Lung microvascular endothelial cell (primary cell): ENCODE results near the gene SIGLEC9. TPM values are rescaled to one million over a fixed set of nuclear protein-coding genes. Genes with fewer than 3 reads are reported as not detected.

Experiments
- DNase-seq, 2 donors: peaks; one replicate each; pipeline versions ENCODE4 v3.0.0 to v3.0.0-alpha.2; 2010; ENCODE audit warnings: low read depth in 2 of 2
- total RNA-seq: library from RNA; depleted of rRNA; stranded (reverse); fragments of >200 nt; gene quantifications from 2 replicates; pipeline ENCODE4 v1.2.1, GENCODE V29; 2014

SIGLEC9 gene
- 0.20 and 0.22 TPM in 2 replicates for total RNA-seq

DNA sequence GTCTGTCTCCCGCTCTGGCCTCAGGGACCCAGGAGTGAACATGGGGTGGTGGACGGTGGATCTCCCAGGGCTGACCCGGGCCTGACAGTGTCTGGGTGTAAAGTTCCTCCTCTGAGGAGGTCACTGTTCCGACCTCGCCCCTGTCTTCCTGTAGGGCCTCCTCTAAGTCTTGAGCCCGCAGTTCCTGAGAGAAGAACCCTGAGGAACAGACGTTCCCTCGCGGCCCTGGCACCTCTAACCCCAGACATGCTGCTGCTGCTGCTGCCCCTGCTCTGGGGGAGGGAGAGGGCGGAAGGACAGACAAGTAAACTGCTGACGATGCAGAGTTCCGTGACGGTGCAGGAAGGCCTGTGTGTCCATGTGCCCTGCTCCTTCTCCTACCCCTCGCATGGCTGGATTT is at the start of gene SIGLEC9:
Gene SIGLEC9 (plus strand): TSS at position 178 of the 400 bp plus-strand sequence. CDS start 69 bp downstream, at position 247.
- DNase-seq = no peak

- DNase-seq = no peak
Observed at GRCh38 chr19:51075998-51076397, 48.7 kb upstream of the SIGLEC9 start.

GRCh38 chr19:51076631-51077213 is 48.0 kb upstream of the SIGLEC9 start:
- no peak for DNase-seq

DNA sequence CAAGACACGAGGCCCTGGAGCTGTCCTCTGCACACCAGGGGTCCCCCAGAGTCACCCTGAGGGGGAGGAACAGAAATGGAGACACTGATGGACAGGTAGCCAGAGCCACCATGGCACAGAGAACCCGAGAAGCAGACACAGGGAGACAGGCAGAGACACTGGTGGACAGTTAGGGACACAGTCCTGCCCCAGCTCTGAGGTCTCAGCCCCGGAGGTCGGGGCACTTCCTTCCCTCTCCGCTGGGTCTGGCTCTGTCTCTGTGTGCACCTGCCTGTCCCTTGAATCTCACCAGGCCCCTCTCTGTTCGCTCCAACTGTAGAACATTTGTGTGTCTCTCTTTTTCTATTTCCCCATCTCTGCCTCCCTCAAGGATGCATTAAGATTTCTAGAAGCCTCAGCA is 46.6 kb upstream of the SIGLEC9 start:
- DNase-seq = no peak

DNA sequence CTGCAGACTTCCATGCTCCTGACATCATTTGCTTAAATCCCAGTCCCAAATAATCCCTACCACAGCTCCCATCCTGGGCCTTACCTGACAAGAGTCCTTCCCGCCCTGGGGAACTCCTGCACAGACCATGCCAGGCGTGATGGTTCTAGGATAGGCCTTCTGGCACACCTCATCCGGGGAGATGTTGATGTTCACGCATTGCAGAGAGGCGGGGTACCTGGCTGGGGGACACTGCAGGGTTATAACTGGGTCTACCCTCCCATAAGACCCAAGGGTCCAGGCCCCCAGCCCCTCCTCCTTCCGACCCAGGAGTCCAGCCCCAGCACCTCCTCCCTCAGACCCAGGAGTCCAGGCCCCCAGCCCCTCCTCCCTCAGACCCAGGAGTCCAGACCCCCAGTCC is 46.0 kb upstream of the SIGLEC9 start:
- DNase-seq = no peak

GRCh38 chr19:51079481-51080110 is 45.1 kb upstream of the SIGLEC9 start:
- peak in 1 of 2 donors; percentile 43 for DNase-seq

DNA sequence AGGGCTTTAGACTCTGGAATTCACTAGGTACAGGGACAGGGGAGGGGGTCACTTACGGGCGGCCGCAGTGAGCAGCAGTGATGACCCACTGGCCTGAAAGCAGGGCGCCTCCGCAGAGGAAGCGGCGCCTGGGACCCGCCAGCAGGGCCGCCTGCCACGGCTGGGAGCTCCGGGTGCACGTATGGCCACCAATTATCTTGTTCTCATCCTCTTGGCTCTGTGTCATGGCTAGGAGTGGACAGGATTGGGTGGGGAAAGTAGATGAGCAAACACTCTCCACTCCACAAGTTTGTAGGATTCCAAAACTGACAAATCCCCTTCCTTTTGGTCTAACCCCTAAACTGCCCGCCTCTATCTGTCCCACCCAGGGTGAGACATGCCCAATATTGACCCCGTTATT is 43.2 kb upstream of the SIGLEC9 start:
- DNase-seq = no peak

DNA sequence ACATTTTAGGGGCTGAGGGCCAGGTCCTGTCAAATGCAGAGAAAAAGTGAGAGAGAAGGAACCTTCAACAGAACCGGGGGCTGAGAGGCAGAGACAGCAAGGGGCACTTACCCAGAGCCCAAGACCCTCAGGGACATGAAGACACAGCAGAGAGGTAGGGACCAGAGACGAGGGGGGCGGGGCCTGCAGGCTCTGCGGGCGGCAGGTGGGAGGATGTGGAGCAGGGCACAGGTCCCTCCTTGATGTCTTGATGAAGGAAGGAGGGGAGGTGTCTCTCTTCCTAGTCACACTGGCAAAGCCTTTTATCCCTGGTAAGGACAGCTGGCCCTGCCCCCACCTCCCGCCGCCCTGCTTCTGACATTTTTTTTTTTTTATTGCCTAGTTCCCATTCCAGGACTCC is 42.1 kb upstream of the SIGLEC9 start, which contains the start of gene KLK14:
Gene KLK14 (minus strand): TSS at position 277 of the 400 bp plus-strand sequence. CDS start 273 bp downstream, at position 4.
- no peak for DNase-seq

DNA sequence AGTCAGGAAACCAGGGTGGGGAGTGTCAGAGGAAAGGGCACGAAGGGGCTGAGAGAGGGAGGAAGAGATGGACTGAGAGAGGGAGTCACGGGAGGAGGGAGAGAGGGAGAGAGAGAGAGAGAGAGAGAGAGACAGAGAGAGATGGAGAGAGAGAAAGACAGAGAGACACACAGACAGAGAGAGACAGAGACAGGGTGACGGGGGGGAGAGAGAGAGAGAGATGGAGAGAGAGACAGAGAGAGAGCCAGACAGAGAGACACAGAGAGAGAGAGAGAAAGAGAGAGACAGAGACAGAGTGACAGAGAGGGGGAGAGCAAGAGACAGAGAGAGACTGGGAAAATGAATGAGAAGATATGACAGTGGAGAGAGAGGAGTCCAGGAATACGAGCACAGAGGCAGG is 41.5 kb upstream of the SIGLEC9 start:
- no peak for DNase-seq

DNA sequence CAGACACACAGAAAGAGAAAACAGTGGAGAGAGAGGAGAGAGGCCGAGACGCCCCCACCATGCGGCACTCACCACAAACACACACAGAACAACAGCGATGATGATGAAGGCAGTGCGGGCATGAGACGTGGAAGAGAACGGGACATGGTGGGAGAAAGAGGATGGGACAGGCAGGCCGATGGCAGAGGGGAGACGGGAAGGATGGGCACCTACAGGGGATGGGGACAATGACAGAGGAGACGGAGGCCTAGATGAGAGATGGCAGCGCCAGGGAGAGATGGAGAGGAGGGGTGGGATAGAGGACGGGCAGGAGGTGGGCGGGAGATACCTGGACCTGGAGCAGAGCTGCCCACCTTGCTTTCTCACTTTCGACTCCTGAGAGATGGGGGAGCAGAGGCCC is 40.9 kb upstream of the SIGLEC9 start:
- DNase-seq = no peak

DNA sequence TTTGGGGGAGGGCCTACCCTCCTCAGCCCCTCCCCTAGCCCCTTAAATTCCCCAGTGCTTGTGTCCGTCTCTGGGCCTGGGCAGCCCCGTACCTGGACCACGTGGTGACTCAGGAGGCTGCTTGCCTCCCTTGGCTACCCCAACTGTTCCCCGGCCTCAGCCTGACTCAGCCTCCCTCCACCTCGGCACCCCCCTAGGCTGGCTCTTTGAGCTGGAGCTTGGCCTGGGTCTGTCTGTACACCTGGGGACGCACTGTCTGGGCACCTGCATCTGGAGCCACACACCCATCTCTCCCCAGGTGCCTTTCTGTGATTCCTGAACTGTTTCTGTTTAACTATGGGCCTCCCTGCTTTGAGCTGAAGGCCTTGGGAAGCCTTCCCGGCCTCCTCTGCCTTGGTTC is 40.2 kb upstream of the SIGLEC9 start:
- DNase-seq = no peak

GRCh38 chr19:51086153-51086850 is 38.4 kb upstream of the SIGLEC9 start:
- DNase-seq = no peak

GRCh38 chr19:51089786-51090185 is 34.9 kb upstream of the SIGLEC9 start:
- no peak for DNase-seq

- DNase-seq = no peak
Observed at GRCh38 chr19:51090471-51090870, 34.2 kb upstream of the SIGLEC9 start.

DNA sequence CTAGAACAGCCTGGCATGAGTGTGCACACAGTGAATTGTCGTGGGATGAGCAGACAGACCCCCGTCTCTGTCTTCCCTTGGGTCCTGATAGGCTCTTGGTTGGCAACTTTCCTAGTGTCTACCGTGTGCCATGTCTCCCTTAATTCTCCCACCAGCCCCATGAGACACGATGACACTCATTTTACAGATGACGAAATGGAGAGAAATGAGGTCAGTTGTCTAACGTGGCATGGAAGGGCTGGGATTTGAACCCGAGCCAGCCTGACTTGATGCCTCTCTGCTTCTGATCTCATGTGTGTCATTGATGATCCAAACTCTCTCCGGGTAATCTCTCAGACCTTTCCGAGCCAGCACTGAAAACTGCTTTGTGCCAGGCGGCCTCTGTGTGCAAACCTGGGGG is 33.6 kb upstream of the SIGLEC9 start:
- DNase-seq = no peak

- no peak for DNase-seq
Observed at GRCh38 chr19:51091895-51092873, 32.5 kb upstream of the SIGLEC9 start.

DNA sequence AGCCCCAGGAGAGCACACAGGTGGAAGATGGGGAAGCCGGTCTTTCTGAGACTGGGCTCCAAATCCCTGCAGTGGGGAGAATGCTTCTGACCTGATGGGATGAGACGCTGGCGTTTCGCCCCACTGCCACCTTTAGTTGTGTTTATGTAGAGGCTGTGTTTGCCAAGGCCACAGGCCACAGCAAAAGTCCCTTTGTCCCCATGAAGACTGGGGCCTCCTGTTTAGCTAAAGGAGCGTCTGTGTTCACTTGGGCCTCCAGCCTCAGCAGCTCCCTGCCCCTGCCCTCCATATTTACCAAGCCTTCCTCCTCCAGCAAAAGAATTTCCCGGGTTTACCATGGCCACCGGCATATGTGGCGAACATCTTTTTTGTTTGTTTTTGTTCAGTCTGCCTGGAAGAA is 31.6 kb upstream of the SIGLEC9 start:
- no peak for DNase-seq

DNA sequence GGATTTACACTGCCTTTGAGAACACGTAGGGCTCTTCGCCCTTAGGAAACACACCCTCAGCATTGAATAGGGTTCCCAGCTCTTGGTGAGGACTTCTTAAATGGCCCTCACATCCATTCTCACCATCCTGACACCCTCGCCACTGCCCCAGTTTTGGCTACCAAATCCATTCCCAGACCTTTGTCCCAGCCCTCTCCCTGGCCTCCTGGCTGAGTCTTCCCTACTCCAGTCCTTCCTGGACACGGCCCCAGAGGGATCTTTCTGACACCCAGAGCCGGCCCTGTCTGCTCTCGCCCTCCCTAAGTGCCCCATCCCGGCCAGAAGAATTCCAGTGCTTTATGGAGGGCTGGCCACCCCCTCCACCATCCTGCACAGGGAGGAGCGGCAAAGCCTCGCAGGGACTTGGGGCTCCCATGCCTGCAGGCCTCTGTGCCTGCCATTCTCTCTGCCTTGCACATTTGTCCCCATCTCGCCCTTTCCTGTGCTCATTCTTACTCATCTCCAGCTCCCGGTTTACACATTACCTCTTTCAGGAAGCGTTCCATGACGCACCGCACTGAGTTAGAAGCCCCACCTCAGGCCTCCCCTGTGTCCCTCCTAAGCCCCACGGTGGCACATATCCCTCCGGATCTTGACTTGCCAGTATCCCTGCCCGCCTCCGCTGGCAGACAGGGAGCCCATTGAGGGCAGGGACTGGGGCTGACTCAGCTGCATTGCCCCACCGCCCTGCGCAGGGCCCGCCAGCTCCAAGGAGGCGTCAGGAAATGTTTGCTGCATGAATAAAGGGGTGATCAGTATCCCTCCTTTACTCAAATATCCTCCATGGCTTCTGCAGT is 31.0 kb upstream of the SIGLEC9 start:
- peak; percentile 50 to 65 for DNase-seq

GRCh38 chr19:51094696-51095279 is 29.9 kb upstream of the SIGLEC9 start:
- peak; percentile 12 to 48 for DNase-seq

- peak; percentile 51 to 53 for DNase-seq
Observed at GRCh38 chr19:51096473-51097165, 28.1 kb upstream of the SIGLEC9 start.
